ENCODE data around the gene OBP2B.
"Not testable (repeated sequence)": the region's sequence is repeated elsewhere in the genome, so short reads cannot be mapped to it uniquely, and the experiment has no call there.

OBP2B gene

GRCh38 chr9:133221177-133221809, 12.2 kb upstream of the OBP2B start:
- DNase-seq = no peak

- DNase-seq = not testable (repeated sequence)
Observed at GRCh38 chr9:133218049-133218975, 9.3 kb upstream of the OBP2B start.

GRCh38 chr9:133217333-133217988, 8.4 kb upstream of the OBP2B start:
- not testable (repeated sequence) for DNase-seq

GRCh38 chr9:133214276-133214675, 5.2 kb upstream of the OBP2B start:
- not testable (repeated sequence) for DNase-seq

GRCh38 chr9:133210609-133211008, 1.6 kb upstream of the OBP2B start:
- no peak for DNase-seq

- DNase-seq = no peak
Observed at GRCh38 chr9:133210202-133210532, 1.1 kb upstream of the OBP2B start.

- DNase-seq = not testable (repeated sequence)
Observed at GRCh38 chr9:133209327-133210201, 514 bp upstream of the OBP2B start.

GRCh38 chr9:133208171-133208879, 725 bp downstream of the OBP2B start:
- not testable (repeated sequence) for DNase-seq

GRCh38 chr9:133207540-133208170, 1.4 kb downstream of the OBP2B start:
- no peak for DNase-seq

GRCh38 chr9:133207021-133207531, 2.0 kb downstream of the OBP2B start:
- no peak for DNase-seq

- no peak for DNase-seq
Observed at GRCh38 chr9:133205996-133206931, 2.8 kb downstream of the OBP2B start.

GRCh38 chr9:133205481-133205887, 3.6 kb downstream of the OBP2B start:
- not testable (repeated sequence) for DNase-seq

- no peak for DNase-seq
Observed at GRCh38 chr9:133204993-133205336, 4.1 kb downstream of the OBP2B start.

- DNase-seq = no peak
Observed at GRCh38 chr9:133204335-133204992, 4.6 kb downstream of the OBP2B start.

GRCh38 chr9:133203506-133204075, 5.5 kb downstream of the OBP2B start:
- DNase-seq = no peak

GRCh38 chr9:133202688-133203453, 6.2 kb downstream of the OBP2B start:
- DNase-seq = no peak

- no peak for DNase-seq
Observed at GRCh38 chr9:133202145-133202513, 6.9 kb downstream of the OBP2B start.

GRCh38 chr9:133201424-133202144, 7.5 kb downstream of the OBP2B start:
- DNase-seq = no peak

Measured in NCI-H1092 (cell line).